Stomach (tissue), 4 donors: ENCODE results near the gene AP2A1.

Experiments
- CTCF ChIP-seq, 7 experiments: fragments of 450-650 bp in 4 of 7; fragments of 200-600 bp in 3 of 7; sonication (generic) in 3 of 7; IDR thresholded peaks; one replicate each; pipeline ENCODE4 v1.5.1; 2016 to 2019; ENCODE audit warnings: antibody characterized with exemption in 7 of 7, control low read depth in 2 of 7, mild to moderate bottlenecking in 1 of 7
- EP300 ChIP-seq: sonication (generic); formaldehyde crosslinking; IDR thresholded peaks from one replicate; pipeline ENCODE4 v1.6.1; 2017; ENCODE audit warnings: antibody characterized with exemption
- POLR2AphosphoS5 ChIP-seq, 3 donors: sonication (generic); formaldehyde crosslinking; IDR thresholded peaks; one replicate each; pipeline ENCODE4 v1.6.1; 2016; ENCODE audit warnings: antibody characterized with exemption in 3 of 3

DNA sequence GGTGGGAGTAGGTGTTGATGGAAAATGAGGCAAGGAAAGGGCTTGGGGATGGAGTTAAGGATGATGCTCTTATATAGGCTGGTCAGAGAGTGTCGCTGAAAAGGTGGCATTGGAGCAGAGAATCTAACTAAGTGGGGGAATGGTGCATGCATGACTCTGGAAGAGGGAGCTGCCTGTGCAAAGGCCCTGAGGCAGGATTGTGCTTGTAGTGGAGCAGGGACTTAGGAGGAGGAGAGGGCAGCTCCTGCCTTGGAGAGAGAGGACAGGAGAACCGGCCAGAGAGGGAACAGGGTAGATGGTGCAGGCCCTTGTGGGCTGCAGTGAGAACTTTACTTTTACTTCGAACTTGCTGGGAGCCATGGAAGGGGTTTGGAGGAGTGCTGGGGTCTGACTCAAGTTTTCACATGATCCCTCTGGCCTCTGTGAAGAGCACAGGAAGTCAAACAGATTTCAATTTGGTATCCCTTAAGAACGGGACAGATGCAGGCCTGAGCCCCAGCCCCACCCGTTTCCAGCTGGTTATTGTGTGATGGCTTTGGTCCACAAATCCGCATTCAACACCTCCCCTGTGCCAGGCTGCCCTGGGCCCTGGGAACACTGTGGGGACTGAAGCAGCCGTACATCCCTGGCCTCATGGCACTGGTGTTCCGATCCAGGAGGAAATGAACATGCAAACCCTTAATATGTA, 7.0 kb downstream of the AP2A1 start:
- TF ChIP-seq CTCF (IDR thresholded peaks at IDR 0.05) (no peak), EP300 (no peak), POLR2AphosphoS5 (IDR thresholded peaks at IDR 0.05) (no peak)
